K562 (cell line): ENCODE measurements around the gene SPARC. TPM values are rescaled to one million over a fixed set of nuclear protein-coding genes. Genes with fewer than 3 reads are reported as not detected.

Experiments
- ASH1L ChIP-seq: fragments of 450-650 bp; IDR thresholded peaks from 2 replicates; pipeline ENCODE4 v1.6.1; 2018; ENCODE audit warnings: borderline replicate concordance, mild to moderate bottlenecking, low read depth; ENCODE audit not compliant: partially characterized antibody
- ATF6 ChIP-seq: sonication (generic); formaldehyde crosslinking; IDR thresholded peaks from 2 replicates; pipeline ENCODE4 v1.4.0; 2020; ENCODE audit warnings: mild to moderate bottlenecking, missing genetic modification reagents
- CHD1 ChIP-seq: fragments of 200-600 bp; sonication (generic); IDR thresholded peaks from one replicate; pipeline ENCODE4 v1.6.1; 2012; ENCODE audit warnings: mild to moderate bottlenecking, moderate library complexity, low read length, inconsistent platforms
- CREBBP ChIP-seq: IDR thresholded peaks from one replicate; pipeline ENCODE4 v1.6.1; 2012; ENCODE audit warnings: low read depth, mild to moderate bottlenecking, control low read depth, inconsistent platforms, low read length
- CXXC5 ChIP-seq: fragments of 250-450 bp; sonication (Bioruptor Pico); IDR thresholded peaks from 2 replicates; pipeline ENCODE4 v1.8.0; 2022; ENCODE audit warnings: inconsistent platforms, mild to moderate bottlenecking, moderate library complexity
- EP400 ChIP-seq: fragments of 450-650 bp; IDR thresholded peaks from 2 replicates; pipeline ENCODE4 v1.6.1; 2017; ENCODE audit warnings: antibody characterized with exemption, mild to moderate bottlenecking, moderate library complexity
- HCFC1 ChIP-seq: IDR thresholded peaks from 2 replicates; pipeline ENCODE4 v1.6.1; 2012; ENCODE audit warnings: low read depth, low read length, improper control_type of control experiment
- HDAC6 ChIP-seq: IDR thresholded peaks from 2 replicates; pipeline ENCODE4 v1.6.1; 2012; ENCODE audit warnings: low read depth, mild to moderate bottlenecking, control low read depth, inconsistent platforms, low read length, moderate library complexity
- ID3 ChIP-seq, 2 experiments: fragments of 250-450 bp in 1 of 2; fragments of 450-650 bp in 1 of 2; sonication (Bioruptor Pico) in 1 of 2; IDR thresholded peaks; 2 replicates each; pipeline versions ENCODE4 v1.6.1 to v1.8.0; 2016 to 2021; ENCODE audit warnings: mild to moderate bottlenecking in 2 of 2, moderate library complexity in 2 of 2, missing compliant biosample characterization in 1 of 2, missing genetic modification characterization in 1 of 2
- ILF3 ChIP-seq: fragments of 450-650 bp; IDR thresholded peaks from 2 replicates; pipeline ENCODE4 v1.6.1; 2018; ENCODE audit warnings: antibody characterized with exemption, mild to moderate bottlenecking, moderate library complexity, borderline replicate concordance
- TCFL5 ChIP-seq: fragments of 250-450 bp; sonication (Bioruptor Pico); conservative IDR thresholded peaks from 2 replicates; pipeline ENCODE4 v1.6.1; 2021; ENCODE audit warnings: mild to moderate bottlenecking, moderate library complexity, matching md5 sums
- ZFX ChIP-seq: sonication (generic); formaldehyde crosslinking; IDR thresholded peaks from 2 replicates; pipeline ENCODE4 v1.8.0; 2022; ENCODE audit warnings: mild to moderate bottlenecking, missing genetic modification reagents, moderate library complexity
- ZNF395 ChIP-seq: fragments of 200-800 bp; sonication (Bioruptor generic); IDR thresholded peaks from 2 replicates; pipeline ENCODE4 v1.6.1; 2017; ENCODE audit warnings: missing genetic modification characterization, missing compliant biosample characterization
- ZNF655 ChIP-seq: fragments of 250-450 bp; sonication (Bioruptor Pico); IDR thresholded peaks from 2 replicates; pipeline ENCODE4 v1.5.0; 2021
- polyA plus RNA-seq, 8 experiments: library from polyadenylated mRNA; depleted of rRNA in 4 of 8; stranded (reverse) in 5 of 8; unstranded in 3 of 8; fragments of >200 nt; fragmentation: Nextera tagmentation in 2 of 8; fragmentation: Illumina TruSeq in 1 of 8; extraction: Ambion mirVana in 2 of 8; extraction: Trizol in 1 of 8; gene quantifications; 2 replicates each; pipeline versions ENCODE4 v1.2.1 to v1.2.3, GENCODE V29; 2011 to 2014; ENCODE audit warnings: inconsistent platforms in 1 of 8, missing spikeins in 1 of 8
- total RNA-seq, 7 experiments: library from RNA; depleted of rRNA in 6 of 7; stranded (reverse); fragments of >200 nt in 6 of 7; fragmentation: Illumina TruSeq in 2 of 7; extraction: Trizol in 2 of 7; gene quantifications; 2 replicates each; pipeline versions ENCODE4 v1.2.1 to v1.2.3, GENCODE V29; 2011 to 2021; ENCODE audit warnings: low replicate concordance in 1 of 7

SPARC gene
- total and polyA plus RNA-seq, 9 of the 15 experiments (the other 6 are each of a cell fraction or from before 2014, with no cell fraction given) = 6.1 to 35.6 (median 12.2) TPM

- TF ChIP-seq CXXC5 (CRISPR knock-in tag) (peak; percentile 41), CHD1 (no peak), ASH1L (no peak), HDAC6 (no peak), ID3 (CRISPR knock-in tag; IDR thresholded peaks at IDR 0.05) (no peak), ID3 (tag; IDR thresholded peaks at IDR 0.05) (no peak), TCFL5 (no peak), HCFC1 (no peak), ZNF395 (CRISPR knock-in tag) (0 out of 2 replicates have a peak, but pooled peaks have one; percentile 34), ATF6 (CRISPR knock-in tag) (no peak), EP400 (peak; percentile 82), ILF3 (no peak), ZNF655 (no peak), CREBBP (no peak), ZFX (CRISPR knock-in tag) (no peak)
Measured at GRCh38 chr5:151709109-151709735, 22.5 kb upstream of the SPARC start (continued).
